Endodermal cell (in vitro differentiated cells): ENCODE data around the gene KRTAP5-8. TPM values are rescaled to one million over a fixed set of nuclear protein-coding genes. Genes with fewer than 3 reads are reported as not detected.
"Not testable (repeated sequence)": the region's sequence is repeated elsewhere in the genome, so short reads cannot be mapped to it uniquely, and the experiment has no call there.

ENCODE experiments used
- DNase-seq: peaks from one replicate; pipeline ENCODE4 v3.0.0-alpha.2; 2017
- H3K27ac ChIP-seq: 2 replicates; pipeline ENCODE4 v1.5.1; 2013; ENCODE audit warnings: mild to moderate bottlenecking, low read depth, low read length, moderate library complexity
- H3K27me3 ChIP-seq: 2 replicates; pipeline ENCODE4 v1.6.1; 2013; ENCODE audit warnings: mild to moderate bottlenecking, low read length, moderate library complexity; ENCODE audit not compliant: insufficient read depth, control insufficient read depth, poor library complexity, severe bottlenecking
- H3K36me3 ChIP-seq: 2 replicates; pipeline ENCODE4 v1.7.0; 2013; ENCODE audit warnings: mild to moderate bottlenecking, low read length, moderate library complexity; ENCODE audit not compliant: control insufficient read depth, insufficient read depth
- H3K4me1 ChIP-seq: one replicate; pipeline ENCODE4 v1.7.0; 2013; ENCODE audit warnings: low read length; ENCODE audit not compliant: control insufficient read depth, insufficient read depth
- H3K4me3 ChIP-seq: 2 replicates; pipeline ENCODE4 v1.5.1; 2013; ENCODE audit warnings: mild to moderate bottlenecking, low read length, moderate library complexity
- H3K9ac ChIP-seq: 2 replicates; pipeline ENCODE4 v1.6.1; 2013; ENCODE audit warnings: mild to moderate bottlenecking, low read length, moderate library complexity; ENCODE audit not compliant: poor library complexity, severe bottlenecking; ENCODE audit errors: extremely low read depth
- H3K9me3 ChIP-seq: 2 replicates; pipeline ENCODE4 v1.6.1; 2013; ENCODE audit warnings: mild to moderate bottlenecking, low read length, moderate library complexity; ENCODE audit not compliant: control insufficient read depth
- H3K27ac Mint-ChIP-seq: 2 replicates; pipeline ENCODE4 v1.8.0; 2020; ENCODE audit warnings: mixed read lengths
- H3K27me3 Mint-ChIP-seq: 2 replicates; pipeline ENCODE4 v1.8.0; 2021; ENCODE audit warnings: mild to moderate bottlenecking, mixed read lengths; ENCODE audit not compliant: insufficient read depth
- H3K36me3 Mint-ChIP-seq: 2 replicates; pipeline ENCODE4 v1.8.0; 2020; ENCODE audit warnings: low read depth, mixed read lengths
- H3K4me1 Mint-ChIP-seq: 2 replicates; pipeline ENCODE4 v1.8.0; 2020; ENCODE audit warnings: mixed read lengths
- H3K4me3 Mint-ChIP-seq: 2 replicates; pipeline ENCODE4 v1.8.0; 2020; ENCODE audit warnings: mild to moderate bottlenecking, moderate library complexity, mixed read lengths
- H3K9me3 Mint-ChIP-seq: 2 replicates; pipeline ENCODE4 v1.8.0; 2020; ENCODE audit warnings: mild to moderate bottlenecking, mixed read lengths
- CTCF ChIP-seq: fragments of 200-600 bp; sonication (generic); conservative IDR thresholded peaks from 2 replicates; pipeline ENCODE4 v1.5.0; 2021; ENCODE audit warnings: antibody characterized with exemption, mild to moderate bottlenecking
- WGBS, 2 experiments: methylation state at CpG; one replicate each; pipeline versions ENCODE4 v1.1.5 to v1.1.7; 2013; ENCODE audit warnings: missing lambda C conversion rate in 2 of 2, mixed read lengths in 1 of 2; ENCODE audit not compliant: insufficient coverage in 1 of 2, insufficient read length in 1 of 2; 5-methylcytosine and 5-hydroxymethylcytosine counted together
- total RNA-seq, 2 donors: library from RNA; stranded (reverse); fragmentation: NEBNext Ultra II Directional in 1 of 2; extraction: Animal tissue kit (Norgen Biotek cat#: 25700) in 1 of 2; gene quantifications; 2 replicates in 1 of 2; 3 replicates in 1 of 2; pipeline ENCODE4 v1.2.1, GENCODE V29; 2021

Gene KRTAP5-8
- total RNA-seq, 2 donors from 2014 or later = not detected

- WGBS, 2 experiments = 91 to 92% methylated on average over 7 to 10 of the region's 10 CpGs
- Mint-ChIP-seq H3K4me1 (no peaks in the 10 kb centered on the region), H3K27ac (no peak overlapping the region), H3K4me3 (no peak overlapping the region), H3K27me3 (no peaks in the 10 kb centered on the region), H3K9me3 (peaks cover 4% of the 10 kb centered on the region), H3K36me3 (no peaks in the 10 kb centered on the region)
- Histone ChIP-seq H3K36me3 (no peaks in the 10 kb centered on the region), H3K27ac (no peak overlapping the region), H3K9ac (no peak overlapping the region), H3K4me3 (no peak overlapping the region), H3K27me3 (no peaks in the 10 kb centered on the region), H3K9me3 (no peaks in the 10 kb centered on the region), H3K4me1 (no peaks in the 10 kb centered on the region)
- no peak for TF ChIP-seq CTCF
- DNase-seq = no peak
Observed at GRCh38 chr11:71519546-71519945, 18.3 kb upstream of the KRTAP5-8 start.

- Histone ChIP-seq H3K4me1 (no peaks in the 10 kb centered on the region), H3K27ac (no peak overlapping the region), H3K9ac (no peak overlapping the region), H3K36me3 (no peaks in the 10 kb centered on the region), H3K27me3 (no peaks in the 10 kb centered on the region), H3K4me3 (no peak overlapping the region), H3K9me3 (no peaks in the 10 kb centered on the region)
- WGBS, 2 experiments = 44 to 63% methylated on average over 2 to 3 of the region's 3 CpGs
- no peak for DNase-seq
- H3K27me3 Mint-ChIP-seq = no peaks in the 10 kb centered on the region
- H3K27ac Mint-ChIP-seq = no peak overlapping the region
- H3K4me3 Mint-ChIP-seq = no peak overlapping the region
- peaks cover 10% of the 10 kb centered on the region for H3K4me1 Mint-ChIP-seq
- H3K36me3 Mint-ChIP-seq = no peaks in the 10 kb centered on the region
- no peaks in the 10 kb centered on the region for H3K9me3 Mint-ChIP-seq
- no peak for TF ChIP-seq CTCF
Observed at GRCh38 chr11:71525188-71525937, 12.5 kb upstream of the KRTAP5-8 start.

- no peak for DNase-seq
- Mint-ChIP-seq H3K27ac (no peak overlapping the region), H3K4me1 (peaks cover 10% of the 10 kb centered on the region), H3K4me3 (no peak overlapping the region), H3K36me3 (no peaks in the 10 kb centered on the region), H3K27me3 (no peaks in the 10 kb centered on the region), H3K9me3 (no peaks in the 10 kb centered on the region)
- Histone ChIP-seq H3K9ac (no peak overlapping the region), H3K4me3 (no peak overlapping the region), H3K27ac (no peak overlapping the region), H3K27me3 (no peaks in the 10 kb centered on the region), H3K4me1 (no peaks in the 10 kb centered on the region), H3K9me3 (no peaks in the 10 kb centered on the region), H3K36me3 (no peaks in the 10 kb centered on the region)
- no peak for TF ChIP-seq CTCF
- WGBS, 2 experiments = 88 to 100% methylated on average over 1 to 2 of the region's 2 CpGs
Observed at GRCh38 chr11:71525938-71526495, 11.8 kb upstream of the KRTAP5-8 start.

GRCh38 chr11:71526796-71527575 is 10.8 kb upstream of the KRTAP5-8 start, which contains the start of gene KRTAP5-7:
KRTAP5-7 (plus strand) TSS chr11:71527267; CDS start chr11:71527301, 34 bp downstream.
- H3K4me3 ChIP-seq, H3K27ac ChIP-seq, H3K9ac ChIP-seq, H3K27me3 ChIP-seq, H3K36me3 Mint-ChIP-seq, H3K36me3 ChIP-seq, H3K27me3 Mint-ChIP-seq, H3K9me3 ChIP-seq, H3K9me3 Mint-ChIP-seq, H3K4me1 ChIP-seq, H3K4me3 Mint-ChIP-seq: not testable (repeated sequence)
- 84 to 94% methylated on average over 2 to 10 of the region's 10 CpGs for WGBS, 2 experiments
- peak; percentile 14 for DNase-seq
- Mint-ChIP-seq H3K4me1 (peaks cover 10% of the 10 kb centered on the region), H3K27ac (peak within 1 kb of the TSS; percentile 38)
